Aorta (tissue), 5 donors: Measurements from ENCODE around the gene FERD3L. TPM values are rescaled to one million over a fixed set of nuclear protein-coding genes. Genes with fewer than 3 reads are reported as not detected.
"Not testable (repeated sequence)": the region's sequence is repeated elsewhere in the genome, so short reads cannot be mapped to it uniquely, and the experiment has no call there.

Source experiments
- ATAC-seq: fragments of 200-7000 bp; cut with Tn5 transposase; one replicate; pipeline ENCODE4 v1.9.1; 2022; ENCODE audit warnings: moderate library complexity; ENCODE audit not compliant: low FRiP score
- DNase-seq, 2 donors: peaks; one replicate each; pipeline ENCODE4 v3.0.0-alpha.2; 2020
- H3K27ac ChIP-seq, 2 donors: one replicate each; pipeline ENCODE4 v1.5.1; 2013; ENCODE audit warnings: low read length in 2 of 2, mild to moderate bottlenecking in 2 of 2, moderate library complexity in 2 of 2, control low read depth in 1 of 2, inconsistent platforms in 1 of 2, low read depth in 1 of 2
- H3K27me3 ChIP-seq, 2 donors: one replicate each; pipeline ENCODE4 v1.6.1; 2013; ENCODE audit warnings: control low read depth in 1 of 2, low read length in 1 of 2, mild to moderate bottlenecking in 1 of 2, moderate library complexity in 1 of 2; ENCODE audit not compliant: insufficient read depth in 2 of 2, control insufficient read depth in 1 of 2
- H3K36me3 ChIP-seq, 2 donors: one replicate each; pipeline ENCODE4 v1.6.1; 2013; ENCODE audit warnings: control low read depth in 1 of 2, low read length in 1 of 2, mild to moderate bottlenecking in 1 of 2; ENCODE audit not compliant: insufficient read depth in 2 of 2, control insufficient read depth in 1 of 2
- H3K4me1 ChIP-seq, 2 donors: one replicate each; pipeline ENCODE4 v1.6.1; 2013; ENCODE audit warnings: low read length in 2 of 2, control low read depth in 1 of 2, mild to moderate bottlenecking in 1 of 2, moderate library complexity in 1 of 2; ENCODE audit not compliant: insufficient read depth in 2 of 2, control insufficient read depth in 1 of 2
- H3K4me3 ChIP-seq, 2 donors: one replicate each; pipeline ENCODE4 v1.5.1; 2013; ENCODE audit warnings: low read length in 2 of 2, control low read depth in 1 of 2, mild to moderate bottlenecking in 1 of 2
- H3K9me3 ChIP-seq: one replicate; pipeline ENCODE4 v1.6.1; 2013; ENCODE audit warnings: mild to moderate bottlenecking, low read length; ENCODE audit not compliant: control insufficient read depth
- WGBS, 2 donors: extraction: QIAGEN DNeasy Blood & Tissue Kit; methylation state at CpG; one replicate each; pipeline ENCODE4 v1.1.7; 2013; 5-methylcytosine and 5-hydroxymethylcytosine counted together
- intact Hi-C, 2 donors: fragments of 100-400 bp; cut with DNase I; formaldehyde crosslinking; loops; one replicate each; pipeline versions ENCODE4 v1.14.2 to v1.15.0; 2022
- long read RNA-seq, 2 donors: library from polyadenylated mRNA; unstranded; transcript quantifications; one replicate each; pipeline ENCODE4 v2.0.0, GENCODE V29; 2020 to 2021
- polyA plus RNA-seq, 2 donors: library from polyadenylated mRNA; stranded (reverse); fragments of 200-250 nt; gene quantifications; one replicate each; pipeline ENCODE4 v1.2.3, GENCODE V29; 2013
- total RNA-seq, 2 donors: library from RNA; stranded (reverse); fragmentation: NEBNext Ultra II Directional; extraction: Animal tissue kit (Norgen Biotek cat#: 25700); gene quantifications; one replicate each; pipeline ENCODE4 v1.2.1, GENCODE V29; 2021
- donor health status: healthy with polysubstance abuse.
- donor health status: Bipolar disorder and iron deficiency.
- donor health status: DM: no; HTN: no; CAD: no.
- donor health status: DM: no; HTN: no; CAD: no.
- donor health status: DM: yes; HTN: yes; CAD: no.

The FERD3L gene
- total RNA-seq (not detected), polyA plus RNA-seq (not detected)
- long read RNA-seq, donor 1, result 0 reads
- long read RNA-seq, donor 2, result 0 reads

- Histone ChIP-seq H3K27ac (no peak within 1 kb of the TSS), H3K4me1 (no peaks in the 10 kb centered on the region), H3K27me3 (no peaks in the 10 kb centered on the region), H3K9me3 (no peaks in the 10 kb centered on the region), H3K4me3 (peak within 1 kb of the TSS in 1 of 2 donors; percentile 15), H3K36me3 (no peaks in the 10 kb centered on the region)
- DNase-seq, result peak in 1 of 2 donors; percentile 65
- no peak for ATAC-seq
- 3 to 4% methylated on average over 51 of the region's 51 CpGs for WGBS, 2 donors
- intact Hi-C loops, result no loop called here
Measured at GRCh38 chr7:19144661-19145433, at the start of gene FERD3L. Gene FERD3L (minus strand): TSS chr7:19145421. CDS start chr7:19145362, 59 bp downstream.

- H3K36me3 ChIP-seq, intact Hi-C loops, H3K27ac ChIP-seq, ATAC-seq, H3K9me3 ChIP-seq, H3K27me3 ChIP-seq, DNase-seq, H3K4me1 ChIP-seq, H3K4me3 ChIP-seq: not testable (repeated sequence)
- WGBS, 2 donors, result 14 to 26% methylated on average over 14 of the region's 14 CpGs
Measured at GRCh38 chr7:19194417-19194816, 49.2 kb upstream of the FERD3L start.

- H3K27me3 ChIP-seq, result no peaks in the 10 kb centered on the region
- H3K4me3 ChIP-seq, result no peak overlapping the region
- DNase-seq (no peak), ATAC-seq (no peak)
- H3K4me1 ChIP-seq, result no peaks in the 10 kb centered on the region
- peaks cover 5% of the 10 kb centered on the region for H3K9me3 ChIP-seq
- no peaks in the 10 kb centered on the region for H3K36me3 ChIP-seq
- WGBS, 2 donors, result 82 to 88% methylated on average over 1 of the region's 1 CpG
- intact Hi-C loops, result no loop called here
- no peak overlapping the region for H3K27ac ChIP-seq
Measured at GRCh38 chr7:19181634-19182033, 36.4 kb upstream of the FERD3L start.

GRCh38 chr7:19178595-19178994 is 33.4 kb upstream of the FERD3L start:
- Histone ChIP-seq H3K4me1 (no peaks in the 10 kb centered on the region), H3K36me3 (no peaks in the 10 kb centered on the region), H3K9me3 (no peaks in the 10 kb centered on the region), H3K4me3 (no peak overlapping the region), H3K27me3 (no peaks in the 10 kb centered on the region), H3K27ac (no peak overlapping the region)
- intact Hi-C loops, result no loop called here
- DNase-seq, result no peak
- no peak for ATAC-seq
- WGBS, 2 donors, result 73 to 79% methylated on average over 4 of the region's 4 CpGs

GRCh38 chr7:19177269-19177668 is 32.0 kb upstream of the FERD3L start:
- H3K4me1 ChIP-seq, result no peaks in the 10 kb centered on the region
- 54 to 55% methylated on average over 5 of the region's 5 CpGs for WGBS, 2 donors

GRCh38 chr7:19175241-19175640 is 30.0 kb upstream of the FERD3L start:
- 65 to 67% methylated on average over 3 of the region's 3 CpGs for WGBS, 2 donors
- intact Hi-C loops, result no loop called here
- H3K9me3 ChIP-seq, result no peaks in the 10 kb centered on the region
- ATAC-seq (no peak), DNase-seq (no peak)
- no peak overlapping the region for H3K27ac ChIP-seq
- no peaks in the 10 kb centered on the region for H3K36me3 ChIP-seq
- H3K4me1 ChIP-seq, result no peaks in the 10 kb centered on the region
- H3K27me3 ChIP-seq, result no peaks in the 10 kb centered on the region
- no peak overlapping the region for H3K4me3 ChIP-seq

More at GRCh38 chr7:19177269-19177668, 32.0 kb upstream of the FERD3L start:
- Histone ChIP-seq H3K36me3 (no peaks in the 10 kb centered on the region), H3K4me3 (no peak overlapping the region), H3K9me3 (no peaks in the 10 kb centered on the region), H3K27ac (no peak overlapping the region), H3K27me3 (no peaks in the 10 kb centered on the region)
- intact Hi-C loops, result no loop called here
- ATAC-seq (no peak), DNase-seq (no peak)

GRCh38 chr7:19161671-19162070 is 16.4 kb upstream of the FERD3L start:
- Histone ChIP-seq H3K4me3 (no peak overlapping the region), H3K36me3 (no peaks in the 10 kb centered on the region), H3K27ac (no peak overlapping the region), H3K4me1 (no peaks in the 10 kb centered on the region), H3K9me3 (no peaks in the 10 kb centered on the region), H3K27me3 (no peaks in the 10 kb centered on the region)
- 13 to 17% methylated on average over 3 of the region's 3 CpGs for WGBS, 2 donors
- intact Hi-C loops, result no loop called here
- ATAC-seq, result no peak
- no peak for DNase-seq

- Histone ChIP-seq H3K36me3 (no peaks in the 10 kb centered on the region), H3K9me3 (no peaks in the 10 kb centered on the region), H3K4me1 (no peaks in the 10 kb centered on the region), H3K27me3 (no peaks in the 10 kb centered on the region), H3K4me3 (no peak overlapping the region), H3K27ac (no peak overlapping the region)
- WGBS, 2 donors, result 5 to 8% methylated on average over 4 of the region's 4 CpGs
- intact Hi-C loops, result no loop called here
- no peak for DNase-seq
- ATAC-seq, result no peak
Measured at GRCh38 chr7:19146699-19147098, 1.5 kb upstream of the FERD3L start.

GRCh38 chr7:19145434-19146115 is 354 bp upstream of the FERD3L start:
- 4 to 10% methylated on average over 19 of the region's 19 CpGs for WGBS, 2 donors
- H3K4me1 ChIP-seq, result no peaks in the 10 kb centered on the region
- no peaks in the 10 kb centered on the region for H3K9me3 ChIP-seq
- H3K27ac ChIP-seq, result no peak overlapping the region
- intact Hi-C loops, result no loop called here
- ATAC-seq, result no peak
- no peaks in the 10 kb centered on the region for H3K27me3 ChIP-seq
- no peaks in the 10 kb centered on the region for H3K36me3 ChIP-seq
- DNase-seq, result no peak
- no peak overlapping the region for H3K4me3 ChIP-seq
